ENCODE results near the gene PTH1R.

Gene PTH1R

GRCh38 chr3:46899151-46900006, 21.9 kb downstream of the PTH1R start:
- H3K27ac ChIP-seq (replicated peaks) = no peak overlapping the region
- TF ChIP-seq CTCF (IDR thresholded peaks at IDR 0.05; ENCODE audit: insufficient read depth, low read length) (no peak), SPI1 (IDR thresholded peaks at IDR 0.05; ENCODE audit: borderline replicate concordance, low read depth) (no peak), POLR2AphosphoS5 (IDR thresholded peaks at IDR 0.05; ENCODE audit: low read depth) (no peak), REST (IDR thresholded peaks at IDR 0.05; ENCODE audit: insufficient replicate concordance, low read depth) (no peak), GABPA (IDR thresholded peaks at IDR 0.05; ENCODE audit: low read depth) (no peak)
- DNase-seq (ENCODE audit: low read depth in 1 of 2, low spot score in 1 of 2) = no peak
- no peak overlapping the region for H3K4me3 ChIP-seq (replicated peaks; ENCODE audit: insufficient read depth, low read length)
- no peaks in the 10 kb centered on the region for H3K27me3 ChIP-seq (ENCODE audit: insufficient read depth, poor library complexity, severe bottlenecking)

- Histone ChIP-seq H3K27ac (replicated peaks) (no peak overlapping the region), H3K4me3 (replicated peaks; ENCODE audit: insufficient read depth, low read length) (no peak overlapping the region), H3K27me3 (ENCODE audit: insufficient read depth, poor library complexity, severe bottlenecking) (no peaks in the 10 kb centered on the region)
- DNase-seq (ENCODE audit: low read depth in 1 of 2, low spot score in 1 of 2) = no peak
- TF ChIP-seq POLR2AphosphoS5 (IDR thresholded peaks at IDR 0.05; ENCODE audit: low read depth) = no peak
- no peak for TF ChIP-seq SPI1 (IDR thresholded peaks at IDR 0.05; ENCODE audit: borderline replicate concordance, low read depth)
- no peak for TF ChIP-seq GABPA (IDR thresholded peaks at IDR 0.05; ENCODE audit: low read depth)
- no peak for TF ChIP-seq REST (IDR thresholded peaks at IDR 0.05; ENCODE audit: insufficient replicate concordance, low read depth)
- no peak for TF ChIP-seq CTCF (IDR thresholded peaks at IDR 0.05; ENCODE audit: insufficient read depth, low read length)
Observed at GRCh38 chr3:46900007-46900292, 22.4 kb downstream of the PTH1R start.

GRCh38 chr3:46900356-46900755, 22.8 kb downstream of the PTH1R start:
- no peak overlapping the region for H3K4me3 ChIP-seq (replicated peaks; ENCODE audit: insufficient read depth, low read length)
- no peaks in the 10 kb centered on the region for H3K27me3 ChIP-seq (ENCODE audit: insufficient read depth, poor library complexity, severe bottlenecking)
- no peak for DNase-seq (ENCODE audit: low read depth in 1 of 2, low spot score in 1 of 2)
- TF ChIP-seq CTCF (IDR thresholded peaks at IDR 0.05; ENCODE audit: insufficient read depth, low read length) (no peak), SPI1 (IDR thresholded peaks at IDR 0.05; ENCODE audit: borderline replicate concordance, low read depth) (no peak), POLR2AphosphoS5 (IDR thresholded peaks at IDR 0.05; ENCODE audit: low read depth) (no peak), GABPA (IDR thresholded peaks at IDR 0.05; ENCODE audit: low read depth) (no peak)
- H3K27ac ChIP-seq (replicated peaks) = no peak overlapping the region
